Peyer's patch (tissue), 4 donors: Measurements from ENCODE around the gene TRRAP. TPM values are rescaled to one million over a fixed set of nuclear protein-coding genes. Genes with fewer than 3 reads are reported as not detected.
A peak's percentile ranks its signal among the peaks of the same experiment; 100 is the strongest.

Experiments used
- DNase-seq, 3 donors: peaks; one replicate each; pipeline ENCODE4 v3.0.0-alpha.2; 2017 to 2019
- H3K27ac ChIP-seq, 4 donors: fragments of 200-600 bp; sonication (generic); one replicate each; pipeline ENCODE4 v1.5.1; 2016 to 2019
- H3K27me3 ChIP-seq, 2 donors: fragments of 200-600 bp; sonication (generic); one replicate each; pipeline ENCODE4 v1.5.1; 2019
- H3K36me3 ChIP-seq, 3 donors: fragments of 200-600 bp; sonication (generic); one replicate each; pipeline ENCODE4 v1.5.1; 2016 to 2019
- H3K4me1 ChIP-seq, 4 donors: fragments of 200-600 bp; sonication (generic); one replicate each; pipeline ENCODE4 v1.5.1; 2016 to 2019
- H3K4me3 ChIP-seq, 4 donors: fragments of 200-600 bp; sonication (generic); 1 replicate in 3 of 4; 2 replicates in 1 of 4; pipeline ENCODE4 v1.5.1; 2016 to 2019; ENCODE audit warnings: mild to moderate bottlenecking in 1 of 4
- H3K9me3 ChIP-seq, 4 donors: fragments of 200-600 bp; sonication (generic); one replicate each; pipeline ENCODE4 v1.5.1; 2016 to 2019; ENCODE audit warnings: mild to moderate bottlenecking in 1 of 4
- POLR2A ChIP-seq, 2 donors: fragments of 450-650 bp; IDR thresholded peaks; one replicate each; pipeline ENCODE4 v1.5.1; 2017; ENCODE audit warnings: antibody characterized with exemption in 2 of 2, mild to moderate bottlenecking in 2 of 2, moderate library complexity in 2 of 2
- total RNA-seq, 4 donors: library from RNA; depleted of rRNA; stranded (reverse); fragments of >200 nt; gene quantifications; one replicate each; pipeline ENCODE4 v1.1.0, GENCODE V29; 2016
- TF ChIP-seq, protein P1 (sequence below), 6 experiments: fragments of 450-650 bp in 4 of 6; fragments of 200-600 bp in 2 of 6; sonication (generic) in 1 of 6; IDR thresholded peaks; one replicate each; pipeline ENCODE4 v1.5.1; 2017 to 2019; ENCODE audit warnings: antibody characterized with exemption in 6 of 6, mild to moderate bottlenecking in 3 of 6, moderate library complexity in 1 of 6

The TRRAP gene
- total RNA-seq, 4 donors from 2014 or later = 39.2 to 62.3 (median 57.8) TPM

DNA sequence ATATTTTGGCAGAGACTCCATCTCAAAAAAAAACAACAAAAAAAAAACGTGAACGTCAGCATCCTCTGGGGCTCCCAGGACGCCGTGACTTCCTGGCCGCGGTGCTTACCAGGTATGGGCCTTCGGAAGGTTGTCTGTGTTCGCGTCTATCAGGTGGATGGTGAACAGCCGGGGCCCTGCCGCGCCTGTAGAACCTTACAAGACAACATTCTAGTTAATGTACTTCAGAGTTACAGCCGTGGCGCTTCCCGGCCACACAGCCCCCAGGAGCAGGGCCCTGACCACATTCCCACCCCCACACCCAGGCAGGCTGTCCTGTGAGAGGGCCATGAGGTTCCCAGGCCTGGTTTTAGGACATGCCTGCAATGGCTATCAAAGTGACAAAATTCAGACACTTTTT, 154.6 kb downstream of the TRRAP start:
- peaks cover 0 to 99% (median 0%) of the 10 kb centered on the region in 3 donors for H3K36me3 ChIP-seq
- H3K9me3 ChIP-seq = no peaks in the 10 kb centered on the region
- peak in 2 of 3 donors; percentile 16 to 41 for DNase-seq
- H3K4me3 ChIP-seq = no peak overlapping the region
- H3K27me3 ChIP-seq = no peaks in the 10 kb centered on the region
- no peaks in the 10 kb centered on the region for H3K4me1 ChIP-seq
- TF ChIP-seq, protein P1, sequence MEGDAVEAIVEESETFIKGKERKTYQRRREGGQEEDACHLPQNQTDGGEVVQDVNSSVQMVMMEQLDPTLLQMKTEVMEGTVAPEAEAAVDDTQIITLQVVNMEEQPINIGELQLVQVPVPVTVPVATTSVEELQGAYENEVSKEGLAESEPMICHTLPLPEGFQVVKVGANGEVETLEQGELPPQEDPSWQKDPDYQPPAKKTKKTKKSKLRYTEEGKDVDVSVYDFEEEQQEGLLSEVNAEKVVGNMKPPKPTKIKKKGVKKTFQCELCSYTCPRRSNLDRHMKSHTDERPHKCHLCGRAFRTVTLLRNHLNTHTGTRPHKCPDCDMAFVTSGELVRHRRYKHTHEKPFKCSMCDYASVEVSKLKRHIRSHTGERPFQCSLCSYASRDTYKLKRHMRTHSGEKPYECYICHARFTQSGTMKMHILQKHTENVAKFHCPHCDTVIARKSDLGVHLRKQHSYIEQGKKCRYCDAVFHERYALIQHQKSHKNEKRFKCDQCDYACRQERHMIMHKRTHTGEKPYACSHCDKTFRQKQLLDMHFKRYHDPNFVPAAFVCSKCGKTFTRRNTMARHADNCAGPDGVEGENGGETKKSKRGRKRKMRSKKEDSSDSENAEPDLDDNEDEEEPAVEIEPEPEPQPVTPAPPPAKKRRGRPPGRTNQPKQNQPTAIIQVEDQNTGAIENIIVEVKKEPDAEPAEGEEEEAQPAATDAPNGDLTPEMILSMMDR (IDR thresholded peaks at IDR 0.05) = no peak
- no peak for TF ChIP-seq POLR2A (IDR thresholded peaks at IDR 0.05)
- no peak overlapping the region for H3K27ac ChIP-seq

DNA sequence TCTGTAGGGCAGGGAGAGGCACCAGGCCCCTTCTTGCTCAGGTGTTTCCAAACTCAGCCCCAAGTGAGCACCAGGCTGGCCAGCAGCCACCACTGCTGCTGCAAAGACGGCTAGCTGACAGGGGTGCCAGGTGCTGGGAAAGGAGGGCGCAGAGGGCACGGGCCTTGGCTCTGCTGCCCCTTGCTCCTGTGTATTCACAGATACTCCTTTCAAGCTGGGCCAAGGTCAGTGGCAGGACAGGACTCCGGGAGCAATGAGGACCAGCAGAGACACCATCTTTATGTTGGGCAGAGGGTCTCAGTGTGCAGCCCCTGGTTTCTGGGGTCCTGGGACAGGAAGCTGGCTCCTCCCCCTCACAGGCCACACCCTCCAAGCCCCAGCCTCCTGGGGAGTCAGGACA, 155.4 kb downstream of the TRRAP start:
- Histone ChIP-seq H3K36me3 (peaks cover 0 to 99% (median 0%) of the 10 kb centered on the region in 3 donors), H3K27ac (no peak overlapping the region)

DNA sequence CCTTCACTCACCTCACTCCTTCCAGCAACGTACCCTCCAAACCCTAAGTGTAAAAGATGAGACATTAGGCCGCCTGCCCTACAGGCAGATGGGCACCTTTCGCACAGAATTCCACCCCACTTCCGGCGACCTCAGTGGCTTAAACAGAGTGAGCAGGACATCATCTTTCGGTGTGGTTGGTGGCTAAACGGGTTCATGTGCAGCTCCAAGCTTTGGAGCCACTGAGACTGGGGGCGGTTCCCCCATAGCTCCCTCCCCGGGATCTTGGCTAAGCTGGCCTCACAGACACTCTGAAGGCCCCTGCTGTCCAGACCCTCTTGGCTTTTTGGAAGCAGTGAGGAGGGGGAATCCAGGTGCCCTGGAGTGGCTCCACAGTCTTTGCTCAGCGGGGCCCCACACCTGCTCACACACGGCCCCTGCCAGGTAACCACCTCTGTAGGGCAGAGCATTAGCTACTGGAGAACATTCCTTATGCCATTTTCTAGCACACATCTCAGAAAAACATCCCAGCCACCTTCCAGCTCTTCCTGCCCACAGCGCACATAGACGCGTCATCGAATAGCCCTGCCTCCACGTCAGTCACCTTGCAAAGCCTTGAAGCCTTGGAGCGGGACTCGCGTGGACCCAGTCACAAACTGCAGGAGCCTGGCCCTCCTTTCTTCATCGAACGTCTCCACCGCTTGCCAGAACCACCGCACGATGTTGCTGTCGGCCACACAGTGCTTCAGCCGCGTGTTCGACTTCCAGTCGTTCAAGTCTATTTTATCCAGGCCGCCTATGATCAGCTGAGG, 156.8 kb downstream of the TRRAP start:
- Histone ChIP-seq H3K27me3 (no peaks in the 10 kb centered on the region), H3K36me3 (peaks cover 0 to 97% (median 0%) of the 10 kb centered on the region in 3 donors), H3K4me3 (no peak overlapping the region), H3K9me3 (no peaks in the 10 kb centered on the region), H3K4me1 (peaks cover 0 to under 1% (median 0%) of the 10 kb centered on the region in 4 donors), H3K27ac (no peak overlapping the region)
- DNase-seq = peak in 1 of 3 donors; percentile 44
- TF ChIP-seq POLR2A (IDR thresholded peaks at IDR 0.05) = no peak
- TF ChIP-seq, protein P1 (IDR thresholded peaks at IDR 0.05) = no peak

More for the DNA sequence above, 155.4 kb downstream of the TRRAP start:
- Histone ChIP-seq H3K27me3 (no peaks in the 10 kb centered on the region), H3K4me1 (no peaks in the 10 kb centered on the region), H3K4me3 (no peak overlapping the region), H3K9me3 (no peaks in the 10 kb centered on the region)
- no peak for TF ChIP-seq POLR2A (IDR thresholded peaks at IDR 0.05)
- TF ChIP-seq, protein P1 (IDR thresholded peaks at IDR 0.05) = no peak
- DNase-seq = peak in 2 of 3 donors; percentile 9 to 31

DNA sequence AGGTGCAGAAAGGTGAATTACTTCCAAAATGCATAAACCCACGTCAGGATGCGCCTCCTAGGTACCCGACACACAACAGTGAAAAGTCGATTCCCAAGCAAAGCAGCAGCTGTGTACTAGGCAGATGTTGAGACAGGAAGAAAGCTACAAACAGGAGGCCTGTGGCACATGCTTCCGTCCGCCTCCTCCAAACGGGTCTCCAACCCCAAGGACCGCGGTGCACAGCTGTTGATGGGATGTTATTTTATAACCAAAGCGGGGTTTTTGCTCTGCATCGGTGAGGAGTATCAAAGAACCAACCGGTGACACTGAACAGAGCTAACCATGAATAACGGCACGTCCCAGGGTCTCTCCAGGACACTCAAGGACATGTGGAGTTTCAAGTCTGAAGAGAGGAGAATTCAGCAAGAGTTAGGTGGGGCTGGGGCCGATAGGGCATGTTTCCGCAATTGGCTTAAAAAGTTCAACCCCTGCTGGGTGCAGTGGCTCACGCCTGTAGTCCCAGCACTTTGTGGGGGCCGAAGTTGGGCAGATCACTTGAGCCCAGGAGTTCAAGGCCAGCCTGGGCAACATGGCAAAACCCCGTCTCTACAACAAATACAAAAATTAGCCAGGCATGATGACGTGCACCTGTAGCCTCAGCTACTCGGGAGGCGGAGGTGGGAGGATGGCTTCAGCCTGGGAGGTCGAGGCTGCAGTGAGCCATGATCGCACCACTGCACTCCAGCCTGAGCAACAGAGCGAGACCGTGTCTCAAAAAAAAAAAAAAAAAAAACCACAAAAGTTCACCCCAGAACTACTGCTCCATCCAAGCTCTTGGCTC, 157.6 kb downstream of the TRRAP start:
- Histone ChIP-seq H3K27ac (no peak overlapping the region), H3K4me3 (no peak overlapping the region), H3K27me3 (no peaks in the 10 kb centered on the region), H3K9me3 (no peaks in the 10 kb centered on the region), H3K4me1 (peaks cover 0 to 9% (median 3%) of the 10 kb centered on the region in 4 donors), H3K36me3 (peaks cover 0 to 89% (median 0%) of the 10 kb centered on the region in 3 donors)
- TF ChIP-seq, protein P1 (IDR thresholded peaks at IDR 0.05) = no peak
- TF ChIP-seq POLR2A (IDR thresholded peaks at IDR 0.05) = no peak
- peak in 1 of 3 donors; percentile 35 for DNase-seq

DNA sequence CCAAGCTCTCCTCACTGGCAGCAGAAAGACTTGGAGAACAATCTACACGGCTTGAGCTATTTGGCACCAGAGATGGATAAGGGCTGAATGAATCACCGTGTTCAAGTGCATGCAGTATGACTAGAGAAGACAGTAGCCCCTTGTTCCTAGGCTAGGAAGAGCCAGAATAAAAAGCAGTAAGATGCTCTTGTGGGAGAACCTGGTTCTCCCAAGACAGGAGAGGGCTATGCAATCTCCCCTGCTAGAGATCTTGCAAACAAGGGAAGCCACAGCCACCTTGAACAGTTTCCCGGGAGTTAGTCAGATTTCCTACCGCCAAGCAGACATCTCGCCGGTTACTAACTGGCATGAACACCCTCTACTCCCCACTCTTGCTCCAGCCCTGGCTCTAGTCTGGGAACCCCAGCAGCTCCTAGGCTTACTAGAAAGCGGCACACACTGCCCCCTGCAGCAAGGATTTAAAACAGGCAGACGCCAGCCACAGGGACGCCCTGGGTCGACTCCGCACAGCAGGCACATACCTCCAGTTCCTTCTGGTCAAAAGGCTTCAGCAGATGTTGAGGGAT, 158.3 kb downstream of the TRRAP start:
- peak in 1 of 3 donors; percentile 45 for DNase-seq
- Histone ChIP-seq H3K36me3 (peaks cover 0 to 82% (median 0%) of the 10 kb centered on the region in 3 donors), H3K27ac (no peak overlapping the region)

More for the DNA sequence above, 158.3 kb downstream of the TRRAP start:
- H3K27me3 ChIP-seq = no peaks in the 10 kb centered on the region
- TF ChIP-seq, protein P1 (IDR thresholded peaks at IDR 0.05) = peak in 2 of 6 experiments; percentile 11 to 21
- TF ChIP-seq POLR2A (IDR thresholded peaks at IDR 0.05) = no peak
- H3K4me3 ChIP-seq = no peak overlapping the region
- H3K4me1 ChIP-seq = peaks cover 0 to 15% (median 3%) of the 10 kb centered on the region in 4 donors
- no peaks in the 10 kb centered on the region for H3K9me3 ChIP-seq
